ENCODE results near the gene TNF. TPM values are rescaled to one million over a fixed set of nuclear protein-coding genes. Genes with fewer than 3 reads are reported as not detected.

Gene TNF
- total and polyA plus RNA-seq, 2 donors (not counting 3 experiments of a cell fraction or from before 2014, with no cell fraction given) = not detected

DNA sequence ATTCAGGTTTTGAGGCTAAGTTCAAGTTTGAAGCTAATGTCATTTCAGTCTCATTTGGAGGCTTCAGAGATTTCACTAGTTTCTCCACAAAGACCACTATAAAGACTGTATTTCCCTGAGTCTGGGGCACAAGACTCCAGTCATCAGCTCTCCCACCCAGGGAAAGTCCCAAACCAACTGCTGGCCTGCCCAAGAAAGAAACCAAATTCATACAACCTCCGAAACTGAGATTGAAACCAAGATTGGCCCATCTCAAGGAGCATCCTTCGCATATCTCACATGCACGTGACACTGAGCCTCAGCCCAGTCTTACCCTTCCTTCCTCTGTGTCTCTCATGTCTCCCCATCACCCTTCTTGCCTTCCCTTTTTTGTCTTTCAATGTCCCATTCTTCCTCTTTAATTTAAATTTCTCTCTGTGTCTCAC is 6.8 kb upstream of the TNF start:
- ChIA-PET CTCF (interaction anchor here (4.5 to 31.0 kb wide), 2 partner anchors 18 to 20 kb away, joined by 28 to 1517 read pairs; partner anchors contain the start of genes LST1, LTB, NCR3 and TNF), POLR2A (no interaction called here)
- H3K27me3 ChIP-seq (ENCODE audit: control insufficient read depth in 2 of 2, insufficient read depth in 2 of 2, low read length in 2 of 2) = no peaks in the 10 kb centered on the region
- no peak overlapping the region for H3K9ac ChIP-seq (replicated peaks; ENCODE audit: extremely low read depth, insufficient read depth, low read length)
- no peak for TF ChIP-seq MYC (IDR thresholded peaks at IDR 0.05; ENCODE audit: low read depth, low read length)
- TF ChIP-seq JUN (IDR thresholded peaks at IDR 0.05; ENCODE audit: borderline replicate concordance, insufficient read depth, insufficient read length, low read depth) = no peak
- TF ChIP-seq, protein P1, sequence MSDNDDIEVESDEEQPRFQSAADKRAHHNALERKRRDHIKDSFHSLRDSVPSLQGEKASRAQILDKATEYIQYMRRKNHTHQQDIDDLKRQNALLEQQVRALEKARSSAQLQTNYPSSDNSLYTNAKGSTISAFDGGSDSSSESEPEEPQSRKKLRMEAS (IDR thresholded peaks at IDR 0.05; ENCODE audit: insufficient read depth, insufficient read length) = no peak
- no peak for TF ChIP-seq EZH2 (IDR thresholded peaks at IDR 0.05; ENCODE audit: borderline replicate concordance, low read depth, low read length, severe bottlenecking)
- TF ChIP-seq, protein P2, sequence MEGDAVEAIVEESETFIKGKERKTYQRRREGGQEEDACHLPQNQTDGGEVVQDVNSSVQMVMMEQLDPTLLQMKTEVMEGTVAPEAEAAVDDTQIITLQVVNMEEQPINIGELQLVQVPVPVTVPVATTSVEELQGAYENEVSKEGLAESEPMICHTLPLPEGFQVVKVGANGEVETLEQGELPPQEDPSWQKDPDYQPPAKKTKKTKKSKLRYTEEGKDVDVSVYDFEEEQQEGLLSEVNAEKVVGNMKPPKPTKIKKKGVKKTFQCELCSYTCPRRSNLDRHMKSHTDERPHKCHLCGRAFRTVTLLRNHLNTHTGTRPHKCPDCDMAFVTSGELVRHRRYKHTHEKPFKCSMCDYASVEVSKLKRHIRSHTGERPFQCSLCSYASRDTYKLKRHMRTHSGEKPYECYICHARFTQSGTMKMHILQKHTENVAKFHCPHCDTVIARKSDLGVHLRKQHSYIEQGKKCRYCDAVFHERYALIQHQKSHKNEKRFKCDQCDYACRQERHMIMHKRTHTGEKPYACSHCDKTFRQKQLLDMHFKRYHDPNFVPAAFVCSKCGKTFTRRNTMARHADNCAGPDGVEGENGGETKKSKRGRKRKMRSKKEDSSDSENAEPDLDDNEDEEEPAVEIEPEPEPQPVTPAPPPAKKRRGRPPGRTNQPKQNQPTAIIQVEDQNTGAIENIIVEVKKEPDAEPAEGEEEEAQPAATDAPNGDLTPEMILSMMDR (IDR thresholded peaks at IDR 0.05; ENCODE audit: extremely low read depth in 1 of 2, insufficient read depth in 1 of 2, low read depth in 1 of 2, low read length in 2 of 2) = no peak
- TF ChIP-seq POLR2AphosphoS5 (IDR thresholded peaks at IDR 0.05; ENCODE audit: insufficient read depth, low read depth, low read length) = no peak
- TF ChIP-seq FOS (IDR thresholded peaks at IDR 0.05; ENCODE audit: borderline replicate concordance, insufficient read depth, low read length) = no peak
- TF ChIP-seq POLR2A (IDR thresholded peaks at IDR 0.05; ENCODE audit: low read depth, low read length) = no peak
- no peak for TF ChIP-seq GATA2 (IDR thresholded peaks at IDR 0.05; ENCODE audit: insufficient read depth, insufficient read length, low read depth, low read length)
- peaks cover 5% of the 10 kb centered on the region for H3K4me1 ChIP-seq (ENCODE audit: control insufficient read depth, extremely low read depth, insufficient read depth, low read length)
- no peak overlapping the region for H3K27ac ChIP-seq (ENCODE audit: insufficient read depth, low read depth, low read length)
- DNase-seq (ENCODE audit: low read depth, low spot score) (no peak), FAIRE-seq (no peak)
- H3K4me3 ChIP-seq (replicated peaks in 1 of 3; ENCODE audit: insufficient read depth in 1 of 3, low read depth in 1 of 3, low read length in 3 of 3) = no peak overlapping the region
- dilution Hi-C loops (cut with MboI; ENCODE audit: extremely low pct_ligation_motif_present, low sequenced_read_pairs) = no loop called here
- H3K9me1 ChIP-seq (replicated peaks; ENCODE audit: control insufficient read depth, extremely low read depth, insufficient read depth, low read length) = no peaks in the 10 kb centered on the region
- H4K20me1 ChIP-seq (replicated peaks; ENCODE audit: control insufficient read depth, extremely low read depth, insufficient read depth, low read length) = no peaks in the 10 kb centered on the region
- H3K79me2 ChIP-seq (ENCODE audit: control insufficient read depth, insufficient read depth, low read length) = no peaks in the 10 kb centered on the region
- no peak overlapping the region for H3K4me2 ChIP-seq (ENCODE audit: insufficient read depth, low read length)
- no peaks in the 10 kb centered on the region for H3K36me3 ChIP-seq (ENCODE audit: control insufficient read depth in 2 of 2, extremely low read depth in 1 of 2, insufficient read depth in 2 of 2, low read length in 2 of 2)
- no peaks in the 10 kb centered on the region for H3K9me3 ChIP-seq (replicated peaks; ENCODE audit: control insufficient read depth, insufficient read depth, low read length)
- no TSS peak for BruUV-seq (replicated peaks)
- intact Hi-C loops (cut with micrococcal nuclease) = no loop called here
- no peak overlapping the region for H2AFZ ChIP-seq (ENCODE audit: low read depth, low read length)

Data from endothelial cell of umbilical vein (primary cell).